ENCODE data around the gene SMC4. TPM values are rescaled to one million over a fixed set of nuclear protein-coding genes. Genes with fewer than 3 reads are reported as not detected.
A peak's percentile ranks its signal among the peaks of the same experiment; 100 is the strongest.

The SMC4 gene
- total and polyA plus RNA-seq, 4 donors: 20.4 to 33.0 (median 25.8) TPM

- intact Hi-C loops (cut with DNase I): no loop called here
- H3K27me3 ChIP-seq (ENCODE audit: control insufficient read depth in 1 of 2, insufficient read depth in 2 of 2, low read length in 1 of 2): no peaks in the 10 kb centered on the region
- peaks cover 0 to 3% of the 10 kb centered on the region in 2 donors for H3K4me1 ChIP-seq (ENCODE audit: control insufficient read depth in 1 of 2, insufficient read depth in 2 of 2, low read length in 2 of 2)
- ATAC-seq (ENCODE audit: low FRiP score): no peak
- H3K27ac ChIP-seq (ENCODE audit: low read depth in 1 of 2, low read length in 2 of 2): no peak overlapping the region
- 93 to 96% methylated on average over 3 of the region's 3 CpGs for WGBS, 2 donors
- H3K36me3 ChIP-seq (ENCODE audit: control insufficient read depth in 1 of 2, insufficient read depth in 2 of 2, low read length in 1 of 2): no peaks in the 10 kb centered on the region
- no peak overlapping the region for H3K4me3 ChIP-seq (ENCODE audit: low read length in 2 of 2)
- H3K9me3 ChIP-seq (ENCODE audit: control insufficient read depth, low read length): no peaks in the 10 kb centered on the region
- DNase-seq: no peak
Observed at GRCh38 chr3:160390565-160391138, 8.8 kb upstream of the SMC4 start.

DNA sequence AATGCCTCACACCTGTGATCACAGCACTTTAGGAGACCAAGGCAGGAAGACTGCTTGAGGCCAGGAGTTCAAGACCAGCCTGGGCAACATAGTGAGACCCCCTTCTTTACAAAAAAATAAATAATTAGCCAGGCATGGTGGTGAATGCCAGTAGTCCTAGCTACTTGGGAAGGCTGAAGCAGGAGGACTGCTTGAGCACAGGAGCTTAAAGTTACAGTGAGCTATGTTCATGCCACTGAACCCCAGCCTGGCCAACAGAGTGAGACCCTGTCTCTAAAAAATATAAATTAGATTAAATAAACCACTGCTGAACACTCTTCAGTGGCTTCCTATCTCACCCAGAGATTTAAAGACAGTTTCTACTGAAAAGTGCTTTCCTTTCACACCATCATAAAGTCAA is 6.7 kb upstream of the SMC4 start:
- no peaks in the 10 kb centered on the region for H3K9me3 ChIP-seq (ENCODE audit: control insufficient read depth, low read length)
- H3K4me1 ChIP-seq (ENCODE audit: control insufficient read depth in 1 of 2, insufficient read depth in 2 of 2, low read length in 2 of 2): peaks cover 0 to 3% of the 10 kb centered on the region in 2 donors
- intact Hi-C loops (cut with DNase I): no loop called here
- H3K27ac ChIP-seq (ENCODE audit: low read depth in 1 of 2, low read length in 2 of 2): no peak overlapping the region
- DNase-seq (no peak), ATAC-seq (ENCODE audit: low FRiP score) (no peak)
- H3K4me3 ChIP-seq (ENCODE audit: low read length in 2 of 2): no peak overlapping the region
- no peaks in the 10 kb centered on the region for H3K36me3 ChIP-seq (ENCODE audit: control insufficient read depth in 1 of 2, insufficient read depth in 2 of 2, low read length in 1 of 2)
- no peaks in the 10 kb centered on the region for H3K27me3 ChIP-seq (ENCODE audit: control insufficient read depth in 1 of 2, insufficient read depth in 2 of 2, low read length in 1 of 2)

GRCh38 chr3:160393346-160394008 is 6.0 kb upstream of the SMC4 start:
- ATAC-seq (ENCODE audit: low FRiP score): no peak
- Histone ChIP-seq H3K36me3 (ENCODE audit: control insufficient read depth in 1 of 2, insufficient read depth in 2 of 2, low read length in 1 of 2) (no peaks in the 10 kb centered on the region), H3K9me3 (ENCODE audit: control insufficient read depth, low read length) (no peaks in the 10 kb centered on the region), H3K27ac (ENCODE audit: low read depth in 1 of 2, low read length in 2 of 2) (no peak overlapping the region), H3K4me3 (ENCODE audit: low read length in 2 of 2) (no peak overlapping the region), H3K27me3 (ENCODE audit: control insufficient read depth in 1 of 2, insufficient read depth in 2 of 2, low read length in 1 of 2) (no peaks in the 10 kb centered on the region), H3K4me1 (ENCODE audit: control insufficient read depth in 1 of 2, insufficient read depth in 2 of 2, low read length in 2 of 2) (peaks cover 0 to 3% of the 10 kb centered on the region in 2 donors)
- intact Hi-C loops (cut with DNase I): no loop called here
- WGBS, 2 donors: 50 to 64% methylated on average over 2 of the region's 2 CpGs
- DNase-seq: no peak

DNA sequence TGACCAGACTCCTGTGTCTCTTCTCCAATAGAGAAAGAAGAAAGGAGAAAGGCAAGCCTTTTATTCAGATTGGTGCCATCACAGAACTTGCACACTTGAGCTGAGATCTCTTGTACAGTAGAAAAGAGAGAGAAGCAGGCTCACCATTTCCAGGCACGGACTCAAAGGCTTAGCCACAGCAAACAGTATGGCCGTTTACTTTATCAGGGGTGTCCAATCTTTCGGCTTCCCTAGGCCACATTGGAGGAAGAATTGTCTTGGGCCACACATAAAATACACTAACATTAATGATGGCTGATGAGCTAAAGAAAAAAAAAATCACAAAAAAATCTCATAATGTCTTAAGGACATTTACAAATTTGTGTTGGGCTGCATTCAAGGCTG is 5.4 kb upstream of the SMC4 start:
- Histone ChIP-seq H3K4me1 (ENCODE audit: control insufficient read depth in 1 of 2, insufficient read depth in 2 of 2, low read length in 2 of 2) (peaks cover 0 to 3% of the 10 kb centered on the region in 2 donors), H3K36me3 (ENCODE audit: control insufficient read depth in 1 of 2, insufficient read depth in 2 of 2, low read length in 1 of 2) (no peaks in the 10 kb centered on the region), H3K27me3 (ENCODE audit: control insufficient read depth in 1 of 2, insufficient read depth in 2 of 2, low read length in 1 of 2) (no peaks in the 10 kb centered on the region), H3K9me3 (ENCODE audit: control insufficient read depth, low read length) (no peaks in the 10 kb centered on the region), H3K27ac (ENCODE audit: low read depth in 1 of 2, low read length in 2 of 2) (no peak overlapping the region), H3K4me3 (ENCODE audit: low read length in 2 of 2) (no peak overlapping the region)
- ATAC-seq (ENCODE audit: low FRiP score) (no peak), DNase-seq (no peak)
- intact Hi-C loops (cut with DNase I): no loop called here
- WGBS, 2 donors: 93 to 94% methylated on average over 3 of the region's 3 CpGs

DNA sequence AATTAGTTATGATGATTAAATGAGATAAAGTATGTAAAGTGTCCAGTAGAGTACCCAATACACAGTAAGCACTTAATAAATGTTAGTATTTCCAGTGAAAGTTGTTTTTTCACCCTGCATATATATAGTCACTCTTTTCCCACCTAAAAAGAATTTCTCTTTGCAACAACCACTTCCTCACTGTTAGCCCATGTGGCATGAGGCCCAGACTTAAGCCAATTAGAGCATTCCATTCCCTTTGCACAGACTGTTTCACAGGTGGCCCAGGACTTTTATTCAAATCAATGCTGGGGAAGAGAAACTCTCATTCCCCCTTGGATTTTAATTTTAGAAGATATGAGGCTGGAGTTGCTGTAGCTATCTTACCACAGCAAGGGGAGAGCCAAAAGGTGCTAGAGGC is 4.2 kb upstream of the SMC4 start:
- Histone ChIP-seq H3K4me1 (ENCODE audit: control insufficient read depth in 1 of 2, insufficient read depth in 2 of 2, low read length in 2 of 2) (peaks cover 0 to 3% of the 10 kb centered on the region in 2 donors), H3K27me3 (ENCODE audit: control insufficient read depth in 1 of 2, insufficient read depth in 2 of 2, low read length in 1 of 2) (no peaks in the 10 kb centered on the region), H3K4me3 (ENCODE audit: low read length in 2 of 2) (no peak overlapping the region), H3K9me3 (ENCODE audit: control insufficient read depth, low read length) (no peaks in the 10 kb centered on the region), H3K36me3 (ENCODE audit: control insufficient read depth in 1 of 2, insufficient read depth in 2 of 2, low read length in 1 of 2) (no peaks in the 10 kb centered on the region), H3K27ac (ENCODE audit: low read depth in 1 of 2, low read length in 2 of 2) (no peak overlapping the region)
- intact Hi-C loops (cut with DNase I): no loop called here
- no peak for ATAC-seq (ENCODE audit: low FRiP score)
- no peak for DNase-seq

DNA sequence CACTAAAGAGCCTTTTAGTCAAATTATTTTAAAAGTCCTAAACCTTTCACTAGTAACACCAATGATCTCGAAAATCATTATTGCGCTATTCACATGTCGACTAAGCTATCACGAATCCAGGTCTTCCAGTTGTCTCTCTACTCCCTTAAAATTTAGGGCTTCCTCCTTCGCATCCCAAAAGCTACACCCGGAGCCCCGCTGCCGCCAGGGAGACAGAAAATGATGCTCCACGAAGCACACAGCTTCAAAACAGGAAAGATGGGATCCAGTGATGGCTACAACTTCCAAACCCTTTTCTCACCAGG is 678 bp upstream of the SMC4 start:
- peak overlapping the region; percentile 88 to 99 for H3K4me3 ChIP-seq (ENCODE audit: low read length in 2 of 2)
- H3K27me3 ChIP-seq (ENCODE audit: control insufficient read depth in 1 of 2, insufficient read depth in 2 of 2, low read length in 1 of 2): no peaks in the 10 kb centered on the region
- no peaks in the 10 kb centered on the region for H3K9me3 ChIP-seq (ENCODE audit: control insufficient read depth, low read length)
- H3K4me1 ChIP-seq (ENCODE audit: control insufficient read depth in 1 of 2, insufficient read depth in 2 of 2, low read length in 2 of 2): peaks cover 0 to 3% of the 10 kb centered on the region in 2 donors
- 0% methylated on average over 9 of the region's 9 CpGs for WGBS, 2 donors
- ATAC-seq (ENCODE audit: low FRiP score) (peak; percentile 30), DNase-seq (no peak)
- no peaks in the 10 kb centered on the region for H3K36me3 ChIP-seq (ENCODE audit: control insufficient read depth in 1 of 2, insufficient read depth in 2 of 2, low read length in 1 of 2)
- intact Hi-C loops (cut with DNase I): no loop called here
- peak overlapping the region in 1 of 2 donors; percentile 94 for H3K27ac ChIP-seq (ENCODE audit: low read depth in 1 of 2, low read length in 2 of 2)

DNA sequence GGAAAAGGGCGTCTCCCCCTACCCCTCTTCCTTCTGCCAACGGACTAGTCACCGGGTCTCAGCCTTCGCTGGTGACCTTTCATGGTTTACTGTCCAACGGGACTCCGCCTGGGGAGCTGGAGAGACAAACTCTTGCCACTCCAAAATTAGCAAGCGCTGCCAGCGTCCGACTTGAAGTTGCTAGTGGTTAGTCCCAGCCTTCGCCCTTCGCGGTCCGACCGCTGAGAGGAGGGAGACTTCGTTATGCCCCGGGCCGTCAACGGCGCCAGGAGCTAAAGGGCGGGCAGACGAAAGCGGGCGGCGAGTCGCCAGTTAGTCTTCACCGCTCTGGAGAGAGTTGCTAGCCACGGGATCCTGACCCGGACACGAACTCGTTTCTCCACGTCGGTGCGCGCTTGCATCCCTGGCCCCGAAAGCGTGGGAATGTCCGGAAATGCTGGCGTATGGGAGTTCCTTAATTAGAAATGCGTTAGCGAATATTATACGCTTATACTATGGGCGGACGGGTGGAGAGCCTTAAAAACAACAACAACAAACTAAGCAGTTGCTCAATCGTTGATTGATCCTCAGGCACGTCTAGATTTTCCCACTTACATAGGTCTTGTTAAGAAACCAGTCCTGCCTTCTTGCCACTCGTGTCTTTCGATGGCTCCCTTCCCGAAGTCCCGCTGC is 716 bp downstream of the SMC4 start:
- peak overlapping the region; percentile 88 to 95 for H3K4me3 ChIP-seq (ENCODE audit: low read length in 2 of 2)
- peak overlapping the region; percentile 61 to 71 for H3K27ac ChIP-seq (ENCODE audit: low read depth in 1 of 2, low read length in 2 of 2)
- 0% methylated on average over 49 of the region's 49 CpGs for WGBS, 2 donors
- DNase-seq: peak; percentile 69 to 79
- no peaks in the 10 kb centered on the region for H3K36me3 ChIP-seq (ENCODE audit: control insufficient read depth in 1 of 2, insufficient read depth in 2 of 2, low read length in 1 of 2)
- no peaks in the 10 kb centered on the region for H3K9me3 ChIP-seq (ENCODE audit: control insufficient read depth, low read length)
- ATAC-seq (ENCODE audit: low FRiP score): peak; percentile 41
- peaks cover 0 to 3% of the 10 kb centered on the region in 2 donors for H3K4me1 ChIP-seq (ENCODE audit: control insufficient read depth in 1 of 2, insufficient read depth in 2 of 2, low read length in 2 of 2)
- intact Hi-C loops (cut with DNase I): no loop called here
- H3K27me3 ChIP-seq (ENCODE audit: control insufficient read depth in 1 of 2, insufficient read depth in 2 of 2, low read length in 1 of 2): no peaks in the 10 kb centered on the region

DNA sequence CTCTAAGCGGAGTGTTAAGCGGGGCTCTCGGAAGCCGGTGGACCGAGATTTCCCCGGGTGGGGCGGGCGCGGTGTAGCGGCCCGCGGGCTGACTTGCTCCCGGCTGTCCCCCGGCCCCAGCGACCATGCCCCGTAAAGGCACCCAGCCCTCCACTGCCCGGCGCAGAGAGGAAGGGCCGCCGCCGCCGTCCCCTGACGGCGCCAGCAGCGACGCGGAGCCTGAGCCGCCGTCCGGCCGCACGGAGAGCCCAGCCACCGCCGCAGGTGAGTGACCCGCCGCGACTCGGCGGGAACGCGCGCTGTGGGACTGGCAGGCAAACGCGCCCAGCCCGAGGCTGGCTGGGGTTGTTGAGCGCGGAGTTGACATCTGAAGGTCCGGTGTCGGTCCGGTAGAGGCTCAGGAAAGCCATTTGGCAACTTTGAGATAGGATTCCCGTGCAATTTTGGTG is 1.3 kb downstream of the SMC4 start:
- Histone ChIP-seq H3K36me3 (ENCODE audit: control insufficient read depth in 1 of 2, insufficient read depth in 2 of 2, low read length in 1 of 2) (no peaks in the 10 kb centered on the region), H3K27me3 (ENCODE audit: control insufficient read depth in 1 of 2, insufficient read depth in 2 of 2, low read length in 1 of 2) (no peaks in the 10 kb centered on the region), H3K4me1 (ENCODE audit: control insufficient read depth in 1 of 2, insufficient read depth in 2 of 2, low read length in 2 of 2) (no peaks in the 10 kb centered on the region), H3K4me3 (ENCODE audit: low read length in 2 of 2) (peak overlapping the region; percentile 88 to 95), H3K9me3 (ENCODE audit: control insufficient read depth, low read length) (no peaks in the 10 kb centered on the region), H3K27ac (ENCODE audit: low read depth in 1 of 2, low read length in 2 of 2) (peak overlapping the region; percentile 61 to 71)
- 0% methylated on average over 48 to 51 of the region's 51 CpGs for WGBS, 2 donors
- peak; percentile 52 to 77 for DNase-seq
- intact Hi-C loops (cut with DNase I): no loop called here
- ATAC-seq (ENCODE audit: low FRiP score): peak; percentile 26

All from aorta (tissue), 5 donors.